Measurements from ENCODE around the gene ZRANB2.

GRCh38 chr1:71045463-71046028, 35.3 kb downstream of the ZRANB2 start:
- TF ChIP-seq, protein P1, sequence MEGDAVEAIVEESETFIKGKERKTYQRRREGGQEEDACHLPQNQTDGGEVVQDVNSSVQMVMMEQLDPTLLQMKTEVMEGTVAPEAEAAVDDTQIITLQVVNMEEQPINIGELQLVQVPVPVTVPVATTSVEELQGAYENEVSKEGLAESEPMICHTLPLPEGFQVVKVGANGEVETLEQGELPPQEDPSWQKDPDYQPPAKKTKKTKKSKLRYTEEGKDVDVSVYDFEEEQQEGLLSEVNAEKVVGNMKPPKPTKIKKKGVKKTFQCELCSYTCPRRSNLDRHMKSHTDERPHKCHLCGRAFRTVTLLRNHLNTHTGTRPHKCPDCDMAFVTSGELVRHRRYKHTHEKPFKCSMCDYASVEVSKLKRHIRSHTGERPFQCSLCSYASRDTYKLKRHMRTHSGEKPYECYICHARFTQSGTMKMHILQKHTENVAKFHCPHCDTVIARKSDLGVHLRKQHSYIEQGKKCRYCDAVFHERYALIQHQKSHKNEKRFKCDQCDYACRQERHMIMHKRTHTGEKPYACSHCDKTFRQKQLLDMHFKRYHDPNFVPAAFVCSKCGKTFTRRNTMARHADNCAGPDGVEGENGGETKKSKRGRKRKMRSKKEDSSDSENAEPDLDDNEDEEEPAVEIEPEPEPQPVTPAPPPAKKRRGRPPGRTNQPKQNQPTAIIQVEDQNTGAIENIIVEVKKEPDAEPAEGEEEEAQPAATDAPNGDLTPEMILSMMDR (conservative IDR thresholded peaks at IDR 0.05 in 1 of 2, IDR thresholded peaks at IDR 0.05 in 1 of 2; ENCODE audit: low read depth in 1 of 2, low read length in 2 of 2): no peak
- no peak for TF ChIP-seq EZH2 (IDR thresholded peaks at IDR 0.05; ENCODE audit: low read length, missing control alignments)

Data from fibroblast of lung (primary cell).